HK-2 (cell line): Measurements from ENCODE around the gene MAB21L3.

Source experiments
- DNase-seq: peaks from one replicate; pipeline ENCODE4 v3.0.0-alpha.2; 2018; ENCODE audit not compliant: unreplicated experiment

Gene MAB21L3

DNA sequence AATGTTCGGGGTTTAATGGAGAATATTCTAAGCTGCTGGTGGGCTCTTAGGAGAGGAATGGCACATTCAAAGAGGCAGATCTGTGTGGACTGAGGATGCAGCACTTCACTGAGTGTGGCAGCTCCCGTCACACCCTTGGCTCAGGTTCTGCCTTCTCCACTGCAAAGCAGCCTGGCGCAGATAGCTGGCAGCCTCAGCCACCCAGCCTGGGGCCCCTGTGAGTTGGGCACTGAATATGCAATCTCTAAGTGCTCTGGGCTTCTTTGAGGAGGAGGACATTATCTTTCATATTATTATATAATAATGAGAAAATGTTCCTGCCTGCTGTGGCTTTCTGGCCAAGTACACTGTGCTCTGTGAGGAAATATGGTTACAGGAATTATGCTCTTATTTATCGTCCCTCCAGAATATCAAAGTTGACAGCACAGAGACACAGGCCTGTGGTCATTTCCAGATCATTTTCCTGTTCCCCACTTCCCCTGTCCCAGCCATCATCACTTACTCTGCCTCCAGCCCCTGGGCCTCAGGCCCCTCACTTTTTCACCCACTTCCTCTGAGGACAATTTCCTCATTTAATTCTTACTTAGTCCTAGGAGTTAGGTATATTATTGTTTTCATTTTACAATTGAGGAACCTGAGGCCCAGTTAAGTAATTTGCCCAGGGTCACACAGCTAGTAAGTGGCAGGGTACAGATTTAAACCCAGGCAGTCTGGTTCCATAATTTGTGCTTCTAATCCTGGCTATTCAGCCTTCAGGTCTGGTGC, 53.6 kb downstream of the MAB21L3 start:
- DNase-seq, result no peak

GRCh38 chr1:116165572-116165971, 54.4 kb downstream of the MAB21L3 start:
- DNase-seq, result no peak

DNA sequence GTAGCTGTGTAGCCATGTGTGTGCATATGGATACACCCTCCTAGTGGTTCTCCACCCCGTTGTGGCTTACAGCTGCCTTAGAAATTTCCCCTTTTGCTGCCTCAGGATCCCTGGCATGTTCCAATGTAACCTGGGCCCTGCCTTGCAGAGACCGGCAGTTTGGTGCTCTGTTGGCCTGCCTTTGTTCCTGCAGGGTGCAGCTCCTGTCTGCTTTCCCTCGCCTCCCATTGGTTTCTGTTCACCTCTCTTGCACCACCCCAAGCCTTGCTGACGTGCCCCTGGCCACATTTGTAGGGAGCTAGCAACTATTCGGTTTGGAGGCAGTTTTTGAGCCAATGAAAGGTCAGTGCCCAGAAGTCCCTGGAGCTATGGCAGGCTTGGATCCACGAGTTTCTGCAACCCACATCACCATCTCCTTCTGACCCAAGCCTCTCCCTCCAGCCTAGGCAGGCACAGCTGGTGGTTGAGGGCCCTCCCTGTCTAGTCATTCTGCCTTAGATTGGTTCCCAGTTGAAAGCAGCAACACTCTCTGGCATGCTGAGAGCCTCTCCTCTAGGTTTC, 54.9 kb downstream of the MAB21L3 start:
- DNase-seq, result no peak

GRCh38 chr1:116166655-116167054, 55.5 kb downstream of the MAB21L3 start:
- no peak for DNase-seq

GRCh38 chr1:116167625-116168276, 56.6 kb downstream of the MAB21L3 start:
- DNase-seq, result no peak

DNA sequence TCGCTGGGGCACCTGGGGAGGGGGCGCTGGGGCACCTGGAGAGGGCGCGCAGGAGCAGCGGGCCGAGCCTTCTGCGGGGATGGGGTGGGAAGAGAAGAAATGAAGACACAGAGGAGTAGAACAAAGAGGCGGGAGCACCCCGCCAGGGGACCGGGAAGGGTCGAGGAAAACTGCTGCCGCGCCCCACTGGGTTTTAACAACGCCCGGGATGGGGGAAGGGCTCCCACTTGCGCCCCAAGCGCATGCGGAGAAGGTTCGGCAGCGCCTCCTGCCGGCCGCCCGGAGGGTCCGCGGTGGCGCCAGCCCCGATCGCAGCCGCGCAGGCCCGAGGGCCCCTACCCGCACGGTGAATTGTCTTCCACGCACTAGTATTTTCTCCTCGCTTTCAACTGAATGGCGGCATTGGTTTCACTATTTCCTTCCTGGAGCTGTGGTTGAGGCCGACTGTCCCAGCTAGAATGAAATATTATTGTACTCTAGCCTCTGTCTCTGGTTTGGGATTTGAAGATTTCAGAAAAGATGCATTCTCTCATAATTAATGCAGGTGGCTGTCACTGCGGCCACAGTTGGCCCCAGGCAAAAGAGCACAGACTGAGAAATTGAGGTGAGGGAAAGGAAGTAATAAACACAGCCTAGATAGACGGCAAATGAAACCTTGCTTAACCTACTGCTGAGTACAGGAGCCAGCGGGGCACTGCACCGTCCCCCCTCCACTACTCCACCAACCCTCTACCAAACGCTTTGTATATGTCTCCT, 57.3 kb downstream of the MAB21L3 start:
- peak; percentile 65 for DNase-seq

DNA sequence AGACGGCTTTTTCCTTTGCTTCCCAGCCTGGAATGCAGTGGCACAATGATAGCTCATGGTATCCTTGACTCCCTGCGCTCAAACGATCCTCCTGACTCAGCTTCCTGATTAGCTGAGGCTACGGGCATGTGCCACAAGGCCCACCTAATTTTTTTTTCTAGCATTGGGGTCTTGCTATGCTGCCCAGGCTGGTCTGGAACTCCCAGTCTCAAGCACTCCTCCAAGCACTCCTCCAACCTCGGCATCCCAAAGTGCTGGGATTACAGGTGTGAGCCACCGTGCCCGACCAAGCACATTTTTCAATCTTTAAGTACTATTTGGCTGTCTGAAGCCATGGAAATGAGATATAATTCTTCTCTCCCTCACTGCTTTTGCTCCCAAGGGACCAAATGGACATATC, 58.7 kb downstream of the MAB21L3 start:
- no peak for DNase-seq

- DNase-seq, result no peak
These were observed 59.8 kb downstream of the MAB21L3 start for GRCh38 chr1:116170721-116171589.

GRCh38 chr1:116172666-116173065, 61.5 kb downstream of the MAB21L3 start:
- no peak for DNase-seq

DNA sequence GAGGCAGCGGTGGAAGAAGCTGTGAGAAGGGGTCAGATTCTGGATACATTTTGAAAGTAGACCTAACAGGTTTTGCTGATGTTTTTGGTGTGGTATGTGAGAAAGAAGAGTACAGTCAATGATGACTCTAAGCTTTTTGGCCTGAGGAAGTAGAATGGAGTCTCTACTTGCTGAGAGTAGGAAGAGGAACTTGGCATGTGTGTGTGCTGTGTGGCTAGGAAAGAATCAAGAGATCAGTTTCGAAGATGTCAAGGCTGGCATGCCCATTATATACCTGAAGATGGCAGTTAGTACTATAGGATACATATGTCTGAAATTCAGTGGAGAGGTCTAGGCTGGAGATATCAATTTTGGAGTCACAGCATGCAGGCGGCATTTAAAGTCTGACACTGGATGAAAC, 64.4 kb downstream of the MAB21L3 start:
- DNase-seq, result no peak

DNA sequence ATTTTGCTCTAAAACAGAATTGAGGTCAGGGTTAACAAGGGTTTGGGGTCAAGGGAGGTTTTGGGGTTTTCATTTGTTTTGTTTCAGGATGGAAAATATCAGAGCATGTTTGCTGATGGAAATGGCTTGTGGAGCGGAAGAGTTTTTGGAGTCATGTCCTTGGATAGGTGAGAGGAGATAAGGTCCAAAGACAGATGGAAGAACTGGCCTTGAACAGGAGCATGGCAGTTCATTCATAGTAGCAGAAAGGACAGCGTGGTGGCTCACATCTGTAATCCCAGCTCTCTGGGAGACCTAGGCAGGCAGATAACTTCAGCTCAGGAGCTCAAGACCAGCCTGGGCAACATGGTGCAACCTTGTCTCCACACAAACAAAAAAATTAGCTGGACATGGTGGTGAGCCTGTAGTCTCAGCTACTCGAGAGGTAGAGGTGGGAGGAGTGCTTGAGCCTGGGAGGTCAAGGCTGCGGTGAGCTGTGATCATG, 65.1 kb downstream of the MAB21L3 start:
- DNase-seq, result no peak

DNA sequence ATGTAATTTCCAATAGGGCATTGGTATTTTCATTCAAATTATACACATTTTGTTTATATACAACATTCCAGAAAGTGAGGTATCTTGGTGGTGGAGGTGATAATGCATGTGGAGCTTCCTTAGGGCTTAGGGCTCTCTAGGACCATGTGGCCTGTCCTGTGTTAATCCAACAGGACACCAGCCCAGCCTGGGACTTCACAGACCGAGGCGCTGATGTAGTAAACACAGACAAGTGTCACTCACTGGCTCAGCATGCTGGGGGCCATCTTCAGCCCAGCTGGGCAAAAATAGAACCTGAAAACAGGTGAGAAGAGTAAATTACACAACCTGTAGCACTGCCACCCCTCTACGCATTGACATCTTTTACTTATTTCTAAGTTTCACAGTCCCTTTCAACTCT, 66.7 kb downstream of the MAB21L3 start:
- DNase-seq, result no peak

DNA sequence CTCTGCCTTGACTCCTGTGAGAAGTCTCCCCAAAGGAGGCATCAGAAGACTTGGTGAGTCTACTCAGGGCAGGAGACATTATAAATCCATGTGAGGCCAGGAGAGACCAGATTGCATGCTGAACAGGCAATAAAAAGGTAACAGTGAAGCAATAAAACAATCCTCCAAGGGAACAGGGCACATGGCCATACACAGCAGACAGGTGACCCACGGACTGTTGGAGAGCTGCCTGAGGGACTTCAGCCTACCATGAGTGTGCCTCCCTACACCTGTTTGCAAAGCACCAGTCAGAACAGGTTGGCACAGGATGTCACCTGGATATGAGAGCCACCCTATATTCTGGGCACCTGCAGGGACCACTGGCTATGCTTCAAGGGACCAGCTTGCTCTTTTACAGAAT, 67.6 kb downstream of the MAB21L3 start:
- DNase-seq, result no peak

DNA sequence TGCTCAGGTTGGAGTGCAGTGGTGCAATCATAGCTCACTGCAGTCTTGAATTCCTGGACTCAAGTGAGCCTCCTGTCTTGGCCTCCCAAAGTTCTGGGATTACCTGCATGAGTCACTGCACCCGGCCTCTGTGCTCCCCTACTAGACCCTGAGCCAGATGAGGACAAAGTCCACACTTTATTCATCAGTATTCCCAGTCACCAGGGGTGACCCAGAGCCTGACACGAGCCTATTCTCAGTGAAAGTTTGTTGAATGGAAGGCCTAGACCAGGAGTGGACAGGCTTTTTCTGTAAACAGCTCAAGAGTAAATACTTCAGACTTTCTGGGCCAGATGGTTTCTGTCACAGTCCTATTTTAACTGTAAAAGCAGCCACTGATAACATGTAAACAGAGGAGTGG, 68.2 kb downstream of the MAB21L3 start:
- DNase-seq, result no peak

GRCh38 chr1:116179964-116180363, 68.8 kb downstream of the MAB21L3 start:
- no peak for DNase-seq

- no peak for DNase-seq
These were observed 71.0 kb downstream of the MAB21L3 start for GRCh38 chr1:116182019-116182714.
